Measurements from ENCODE around the gene ARHGAP44. TPM values are rescaled to one million over a fixed set of nuclear protein-coding genes. Genes with fewer than 3 reads are reported as not detected.

ARHGAP44 gene
- total RNA-seq, 4 donors from 2014 or later: 11.2 to 19.7 (median 14.9) TPM

GRCh38 chr17:12918142-12918541 lies 128.8 kb downstream of the ARHGAP44 start:
- H3K36me3 ChIP-seq: no peaks in the 10 kb centered on the region
- no peak overlapping the region for H3K27ac ChIP-seq
- H3K27me3 ChIP-seq: no peaks in the 10 kb centered on the region
- H3K4me3 ChIP-seq: no peak overlapping the region
- no peaks in the 10 kb centered on the region for H3K4me1 ChIP-seq
- no peak for DNase-seq
- no peaks in the 10 kb centered on the region for H3K9me3 ChIP-seq
- no peak for TF ChIP-seq CTCF (IDR thresholded peaks at IDR 0.05)
- TF ChIP-seq POLR2A (IDR thresholded peaks at IDR 0.05): no peak

GRCh38 chr17:12922120-12922519 lies 132.8 kb downstream of the ARHGAP44 start:
- no peaks in the 10 kb centered on the region for H3K36me3 ChIP-seq
- H3K27me3 ChIP-seq: no peaks in the 10 kb centered on the region
- no peaks in the 10 kb centered on the region for H3K9me3 ChIP-seq
- H3K4me1 ChIP-seq: no peaks in the 10 kb centered on the region
- no peak for DNase-seq
- H3K4me3 ChIP-seq: no peak overlapping the region
- TF ChIP-seq CTCF (IDR thresholded peaks at IDR 0.05): no peak
- no peak for TF ChIP-seq POLR2A (IDR thresholded peaks at IDR 0.05)
- no peak overlapping the region for H3K27ac ChIP-seq

GRCh38 chr17:12924614-12925013 lies 135.3 kb downstream of the ARHGAP44 start:
- TF ChIP-seq POLR2A (IDR thresholded peaks at IDR 0.05) (no peak), CTCF (IDR thresholded peaks at IDR 0.05) (no peak)
- no peaks in the 10 kb centered on the region for H3K27me3 ChIP-seq
- no peaks in the 10 kb centered on the region for H3K4me1 ChIP-seq
- H3K9me3 ChIP-seq: no peaks in the 10 kb centered on the region
- H3K4me3 ChIP-seq: no peak overlapping the region
- no peak overlapping the region for H3K27ac ChIP-seq
- no peak for DNase-seq
- no peaks in the 10 kb centered on the region for H3K36me3 ChIP-seq

- no peaks in the 10 kb centered on the region for H3K9me3 ChIP-seq
- no peak overlapping the region for H3K27ac ChIP-seq
- TF ChIP-seq POLR2A (IDR thresholded peaks at IDR 0.05): no peak
- no peak for TF ChIP-seq CTCF (IDR thresholded peaks at IDR 0.05)
- no peaks in the 10 kb centered on the region for H3K4me1 ChIP-seq
- no peaks in the 10 kb centered on the region for H3K36me3 ChIP-seq
- no peaks in the 10 kb centered on the region for H3K27me3 ChIP-seq
- no peak overlapping the region for H3K4me3 ChIP-seq
- DNase-seq: no peak
These were observed 137.7 kb downstream of the ARHGAP44 start for GRCh38 chr17:12927001-12927400.

- no peak overlapping the region for H3K27ac ChIP-seq
- no peaks in the 10 kb centered on the region for H3K9me3 ChIP-seq
- DNase-seq: no peak
- no peak for TF ChIP-seq POLR2A (IDR thresholded peaks at IDR 0.05)
- TF ChIP-seq CTCF (IDR thresholded peaks at IDR 0.05): no peak
- H3K4me1 ChIP-seq: no peaks in the 10 kb centered on the region
- no peaks in the 10 kb centered on the region for H3K27me3 ChIP-seq
- no peaks in the 10 kb centered on the region for H3K36me3 ChIP-seq
- no peak overlapping the region for H3K4me3 ChIP-seq
These were observed 138.5 kb downstream of the ARHGAP44 start for GRCh38 chr17:12927541-12928425.
